Activated CD8-positive, alpha-beta memory T cell treated with anti-CD3 and anti-CD28 coated beads, Interleukin-2, amount 50 U/mL, for 24 hours (primary cell): ENCODE results near the gene KAZN.

Experiments used
- DNase-seq: peaks from one replicate; pipeline ENCODE4 v3.0.0-alpha.2; 2020; ENCODE audit errors: extremely low read depth

KAZN gene

DNA sequence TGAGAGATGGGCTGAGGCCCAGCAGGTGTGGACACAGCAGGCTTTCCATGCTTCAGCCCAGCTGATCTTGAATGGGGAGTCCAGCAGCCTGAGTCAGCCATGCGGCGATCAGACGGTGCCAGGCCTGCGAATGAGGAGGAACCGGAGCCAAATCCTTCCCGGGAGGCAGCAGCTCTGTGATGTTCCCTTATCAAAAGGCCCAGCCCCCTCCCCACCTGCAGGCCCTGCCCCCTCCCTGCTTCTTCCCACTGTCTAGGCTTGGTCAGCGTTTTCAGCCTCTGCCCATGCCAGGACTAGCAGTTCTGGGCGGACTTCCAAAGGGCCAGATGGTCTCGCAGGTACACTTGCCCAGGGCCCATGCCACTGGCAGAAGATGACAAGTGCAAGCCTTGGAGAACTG, 253.8 kb downstream of the KAZN start:
- DNase-seq = no peak

DNA sequence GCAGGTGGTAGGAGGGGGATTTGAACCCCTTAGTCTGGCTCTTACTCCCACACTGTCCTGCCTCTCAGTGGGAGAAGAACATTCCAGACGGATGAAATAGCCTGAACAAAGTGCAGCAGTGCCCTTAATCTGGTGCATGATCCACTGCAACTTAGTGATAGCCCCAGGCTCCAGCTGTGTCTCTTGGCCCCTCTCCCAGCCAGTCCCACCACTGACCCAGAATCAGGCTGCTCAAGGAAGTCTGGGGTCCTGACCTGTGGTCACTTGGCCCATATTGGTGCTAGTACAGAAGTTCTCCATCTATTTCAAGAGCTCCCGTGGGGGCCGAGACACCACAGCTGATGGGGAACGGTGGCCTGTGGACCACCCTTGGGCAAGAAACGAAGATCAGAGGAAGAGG, 255.0 kb downstream of the KAZN start:
- no peak for DNase-seq

DNA sequence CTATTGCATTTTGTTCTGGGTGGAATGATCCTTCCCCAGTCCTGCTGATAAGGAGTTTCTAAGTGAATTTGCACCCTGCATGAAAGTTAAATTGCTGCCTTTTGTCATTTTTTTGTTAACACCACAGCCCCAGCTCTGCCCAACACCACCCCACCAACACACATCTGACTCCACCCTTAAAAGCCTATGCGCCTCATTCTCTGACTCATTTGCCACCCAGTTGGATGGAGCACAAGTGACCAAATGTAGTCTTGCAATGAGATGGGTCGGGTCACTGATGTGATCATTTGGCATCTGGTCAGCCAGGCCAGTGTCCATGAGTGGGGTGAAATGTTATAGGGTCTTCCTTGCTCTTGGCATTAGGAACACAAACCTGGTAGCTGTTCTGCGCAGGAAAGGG, 256.8 kb downstream of the KAZN start:
- no peak for DNase-seq

DNA sequence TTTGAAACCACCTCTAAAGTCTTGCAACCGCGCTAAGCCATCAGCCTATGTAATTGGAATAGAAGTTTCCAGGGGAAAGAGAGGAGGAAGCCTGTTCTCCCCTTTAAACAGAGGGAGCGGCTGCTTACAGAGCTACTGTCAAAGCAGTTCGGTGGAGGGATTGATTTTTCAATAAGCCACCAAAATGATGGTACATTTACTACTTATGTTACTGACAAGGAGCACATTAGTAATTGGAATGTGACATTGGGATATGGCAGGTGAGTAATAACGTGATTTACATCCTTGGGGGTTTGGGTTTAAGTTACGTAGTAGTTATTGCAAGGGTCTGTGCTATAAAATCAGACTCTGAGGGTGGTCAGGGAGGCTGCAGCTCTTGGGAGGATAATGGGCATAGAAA, 257.3 kb downstream of the KAZN start:
- DNase-seq = no peak

DNA sequence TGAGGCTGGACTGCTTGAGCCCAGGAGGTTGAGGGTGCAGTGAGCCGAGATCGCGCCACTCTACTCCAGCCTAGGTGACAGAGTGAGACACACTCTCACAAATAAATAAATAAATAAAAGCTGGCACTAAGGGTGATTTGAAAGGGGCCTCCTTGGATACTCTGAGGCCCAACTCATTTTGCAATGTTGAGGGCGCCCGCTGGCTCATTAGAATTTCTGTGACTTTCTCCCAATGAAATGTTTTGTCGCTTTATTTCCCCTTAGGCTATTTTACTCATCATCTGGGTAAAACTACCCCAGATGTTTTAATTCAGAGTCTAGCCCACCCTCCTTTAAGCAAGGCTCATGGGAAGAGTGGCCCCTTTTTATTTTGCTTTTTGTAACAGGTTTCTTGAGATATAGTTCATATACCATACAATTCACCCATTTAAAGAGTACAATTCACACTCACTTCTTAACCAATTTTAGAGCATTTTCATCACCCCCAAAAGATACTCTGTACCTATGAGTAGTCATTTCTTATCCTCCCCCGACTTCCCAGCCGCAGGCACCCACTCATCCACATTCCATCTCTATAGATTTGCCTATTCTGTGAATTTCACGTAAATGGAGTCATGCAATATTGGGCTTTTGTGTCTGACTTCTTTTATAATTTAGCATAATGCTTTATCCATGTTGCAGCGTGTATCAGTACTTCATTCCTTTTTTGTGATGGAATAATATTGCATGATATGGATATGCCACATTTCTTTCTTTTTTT, 259.1 kb downstream of the KAZN start:
- DNase-seq = no peak

DNA sequence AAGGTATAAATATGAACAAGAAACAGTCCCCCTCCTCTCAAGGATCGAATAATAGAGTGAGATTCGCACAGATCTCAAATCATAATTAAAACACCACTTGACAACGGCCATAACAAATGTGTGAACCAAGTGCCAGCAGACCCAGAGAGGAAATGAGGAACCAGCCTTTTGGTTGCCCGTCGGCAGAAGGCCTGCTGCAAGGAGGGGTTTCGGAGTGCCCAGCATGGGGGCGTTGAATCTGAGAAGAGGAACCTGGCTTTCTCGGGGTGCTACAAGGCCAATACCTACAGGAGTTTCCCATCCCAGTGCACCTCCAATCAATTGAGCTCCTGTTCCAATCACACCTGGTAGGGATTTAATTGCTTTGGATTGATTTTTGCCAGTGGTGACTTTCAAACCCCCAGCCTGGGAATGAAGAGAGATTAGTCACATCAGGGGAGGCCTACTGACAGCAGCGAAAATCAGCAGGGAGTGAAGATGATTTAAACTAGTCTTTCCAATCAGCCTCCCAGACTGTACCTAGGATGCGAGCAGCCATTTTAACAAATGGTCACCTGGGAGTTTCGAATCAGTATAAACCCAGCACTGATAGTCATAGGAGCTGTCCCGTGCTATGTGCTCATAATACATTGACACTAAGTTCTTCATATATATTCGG, 263.8 kb downstream of the KAZN start:
- no peak for DNase-seq

DNA sequence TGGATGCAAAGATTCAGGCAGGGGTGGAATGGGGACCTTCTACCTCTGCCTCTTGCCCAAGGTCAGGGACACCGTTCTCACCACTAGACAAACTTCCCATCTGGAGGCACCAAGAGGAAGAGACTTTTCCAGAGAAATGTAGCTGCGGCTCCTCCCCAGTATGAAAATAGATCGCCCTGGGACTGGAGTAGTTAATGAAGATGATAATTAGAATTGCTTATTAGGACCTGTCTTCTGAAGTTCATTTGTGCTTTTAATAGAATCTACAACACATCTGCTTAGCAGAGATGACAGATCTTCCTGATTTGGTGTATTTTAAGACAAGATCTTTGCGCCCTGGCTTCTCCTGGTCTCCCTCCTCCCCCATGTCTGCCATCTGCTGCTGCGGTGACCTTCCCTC, 266.6 kb downstream of the KAZN start:
- DNase-seq = no peak

DNA sequence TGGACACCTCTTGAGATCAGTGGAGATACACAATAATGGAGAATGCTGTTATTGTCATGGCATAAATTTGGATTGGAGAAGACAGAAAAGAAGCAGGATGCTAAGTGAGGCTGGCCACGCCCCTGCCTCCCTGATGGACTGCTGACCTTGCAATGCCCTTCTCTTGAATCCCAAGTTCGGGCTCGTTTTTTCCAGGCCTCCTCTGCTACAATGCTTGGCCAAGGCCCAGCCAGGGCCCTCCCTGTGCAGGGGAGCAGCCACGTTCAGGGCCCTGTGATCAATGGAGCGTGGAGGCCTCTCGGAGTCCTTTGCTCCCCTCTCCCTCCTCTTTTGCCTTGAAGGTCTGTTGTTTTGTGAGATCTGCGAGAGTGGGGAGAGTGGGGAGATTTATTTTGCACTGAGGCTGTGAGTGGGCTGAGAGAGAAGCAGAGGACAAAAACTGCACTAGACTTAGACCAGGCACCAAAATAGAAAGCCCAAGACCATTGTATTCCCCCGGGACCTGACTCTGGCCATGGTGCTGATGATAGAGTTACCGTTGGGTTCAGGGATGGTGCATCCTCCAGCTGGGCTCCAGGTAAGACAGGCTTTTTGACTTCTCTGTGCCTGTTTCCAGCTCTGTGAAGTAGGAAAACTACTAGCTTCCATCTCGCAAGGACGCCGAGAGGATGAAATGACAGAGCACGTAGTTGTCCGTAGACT, 268.6 kb downstream of the KAZN start:
- no peak for DNase-seq

DNA sequence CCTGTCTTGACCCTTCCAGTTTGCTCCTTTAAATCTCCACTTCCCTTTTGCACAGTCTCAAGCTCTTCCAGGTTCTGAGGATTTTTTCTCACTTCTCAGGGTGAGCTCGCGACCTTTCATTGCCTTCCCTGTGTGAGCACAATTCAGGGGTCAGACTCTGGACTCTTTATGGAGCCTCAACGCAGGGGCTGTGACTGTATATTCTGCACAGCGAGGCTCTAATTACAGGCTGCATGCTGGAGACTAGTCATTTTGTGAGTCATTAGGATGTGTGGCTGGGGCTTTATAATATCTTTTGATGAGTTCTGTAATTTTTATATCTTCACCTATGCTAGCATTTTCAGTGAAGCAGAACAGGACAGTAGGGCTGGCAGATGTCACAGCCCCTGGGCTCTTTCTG, 270.7 kb downstream of the KAZN start:
- DNase-seq = no peak

DNA sequence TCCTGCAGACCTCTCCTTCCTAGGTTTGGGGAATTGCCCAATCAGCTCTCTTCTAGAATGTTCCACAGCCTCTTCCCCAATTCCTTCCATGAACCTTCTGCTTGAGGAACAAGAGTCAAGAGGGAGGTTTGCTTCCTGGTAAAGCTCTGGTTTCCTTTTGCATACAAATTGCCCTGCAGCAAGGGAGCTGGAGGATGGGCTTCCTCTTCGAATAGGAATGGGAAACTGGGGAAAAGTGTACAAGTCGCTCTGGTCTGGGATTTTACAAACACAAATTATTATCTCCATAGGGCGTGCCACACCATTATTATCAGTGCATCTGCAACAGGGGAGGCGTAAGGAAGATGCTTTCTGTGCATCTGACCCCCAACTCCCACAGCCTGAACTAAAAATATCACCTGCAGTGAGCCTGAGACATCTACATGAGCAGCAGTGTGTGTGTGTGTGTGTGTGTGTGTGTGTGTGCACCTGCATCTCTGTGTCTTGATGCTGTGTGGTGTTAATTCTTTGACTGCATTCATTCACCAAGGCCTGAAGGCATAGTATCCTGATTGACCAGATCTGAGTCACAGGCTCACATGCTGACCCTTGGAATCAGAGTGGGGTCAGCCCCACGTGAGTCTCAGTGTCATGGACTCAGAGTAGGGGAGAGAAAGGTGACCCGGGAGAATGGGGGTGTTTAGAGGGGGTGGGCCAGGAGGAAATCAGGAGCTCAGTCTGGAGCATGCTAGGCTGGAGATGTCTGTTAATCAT, 272.9 kb downstream of the KAZN start:
- no peak for DNase-seq

DNA sequence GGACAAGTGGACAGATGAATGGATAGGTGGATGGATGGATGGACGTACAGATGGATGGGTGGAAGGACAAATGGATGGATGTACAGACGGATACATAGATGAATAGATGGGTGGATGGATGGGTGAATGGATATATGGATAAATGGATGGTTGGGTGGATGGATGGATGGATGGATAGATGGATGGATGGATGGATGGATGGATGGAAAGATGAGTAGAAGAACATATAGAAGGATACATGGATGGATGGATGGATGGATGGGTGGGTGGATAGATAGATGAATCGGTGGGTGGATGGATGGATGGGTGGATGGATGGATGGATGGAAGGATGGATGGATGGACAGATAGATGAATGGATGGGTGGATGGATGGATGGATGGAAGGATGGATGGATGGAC, 274.3 kb downstream of the KAZN start:
- DNase-seq = no peak

DNA sequence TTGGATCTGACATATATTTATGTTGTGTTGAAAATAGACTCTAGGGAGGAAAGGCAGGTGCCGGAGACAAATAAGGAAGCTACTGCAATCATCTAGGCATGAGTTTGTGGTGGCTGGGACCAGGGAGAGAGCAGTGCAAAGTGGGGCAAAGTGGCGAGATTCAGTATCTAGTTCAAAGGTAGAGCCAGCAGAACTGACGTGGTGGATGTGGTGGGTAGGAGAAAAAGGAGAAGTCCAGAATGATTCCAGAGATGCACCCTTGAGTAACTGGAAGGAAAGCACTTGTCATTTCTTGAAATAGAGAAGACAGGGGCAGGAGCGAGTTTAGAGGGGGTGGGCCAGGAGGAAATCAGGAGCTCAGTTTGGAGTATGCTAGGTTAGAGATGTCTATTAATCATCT, 275.2 kb downstream of the KAZN start:
- no peak for DNase-seq

DNA sequence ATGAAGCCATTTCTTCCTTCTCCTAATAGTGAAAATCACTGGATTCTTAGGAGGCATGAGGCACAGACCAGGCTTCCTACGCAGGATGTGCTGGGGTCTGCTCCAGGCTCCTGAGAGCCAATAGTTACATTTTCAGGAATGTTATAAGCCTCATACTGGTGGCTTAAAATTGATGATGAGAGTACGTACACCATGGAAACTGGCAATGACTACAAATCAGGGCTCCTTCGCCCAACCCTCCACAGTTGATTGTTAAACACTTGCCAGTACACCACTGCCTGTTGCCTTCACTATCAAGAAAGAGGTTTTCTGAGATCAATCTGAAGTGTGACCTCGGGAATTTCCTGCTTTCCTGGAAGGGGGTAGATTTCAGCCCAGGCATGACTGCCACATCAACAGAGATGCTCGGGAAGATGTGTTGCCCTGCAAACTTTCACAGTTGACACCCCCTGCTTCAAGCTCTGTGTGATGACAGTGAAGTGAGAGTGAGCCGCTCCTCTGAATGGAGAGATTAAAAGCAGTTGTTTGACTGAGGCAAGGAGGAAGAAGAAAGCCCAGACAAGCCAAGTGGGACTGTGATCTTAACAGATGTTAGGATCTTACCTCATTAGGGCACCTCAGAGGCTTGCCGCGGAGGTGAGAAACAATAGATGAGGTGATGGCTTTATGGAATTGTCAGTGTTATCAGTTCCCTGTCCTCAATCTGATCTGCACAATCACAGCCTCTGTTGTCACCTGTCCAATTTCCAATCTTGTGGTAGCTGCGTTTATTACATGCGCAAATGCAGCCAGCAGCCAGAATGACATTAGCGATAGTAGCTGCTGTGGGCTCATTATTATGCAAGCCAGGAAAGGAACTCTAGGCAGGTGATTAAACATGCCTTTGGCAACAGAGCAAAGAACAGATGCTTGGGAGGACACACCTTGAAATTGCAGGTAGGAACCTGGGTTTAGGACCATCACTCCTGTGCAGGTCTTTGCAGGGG, 277.3 kb downstream of the KAZN start:
- no peak for DNase-seq

DNA sequence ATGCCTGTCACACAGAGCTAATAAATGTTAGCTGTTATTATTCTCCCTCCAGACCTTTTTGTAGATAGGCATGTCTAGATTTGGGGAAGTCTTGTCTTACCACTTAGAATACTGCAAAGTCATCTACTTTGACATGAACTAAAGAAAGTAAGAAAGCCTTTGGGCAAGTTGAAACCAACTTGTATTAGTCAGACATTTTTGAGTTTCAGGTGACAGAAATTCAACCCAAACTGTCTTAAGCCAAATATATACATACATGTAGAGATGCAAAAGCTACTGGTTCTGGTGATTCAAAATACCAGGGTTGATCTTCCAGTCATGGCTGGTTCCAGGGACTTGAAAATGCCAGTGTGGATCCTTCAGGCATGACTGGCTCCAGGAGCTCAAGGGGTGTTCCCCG, 278.3 kb downstream of the KAZN start:
- DNase-seq = no peak

DNA sequence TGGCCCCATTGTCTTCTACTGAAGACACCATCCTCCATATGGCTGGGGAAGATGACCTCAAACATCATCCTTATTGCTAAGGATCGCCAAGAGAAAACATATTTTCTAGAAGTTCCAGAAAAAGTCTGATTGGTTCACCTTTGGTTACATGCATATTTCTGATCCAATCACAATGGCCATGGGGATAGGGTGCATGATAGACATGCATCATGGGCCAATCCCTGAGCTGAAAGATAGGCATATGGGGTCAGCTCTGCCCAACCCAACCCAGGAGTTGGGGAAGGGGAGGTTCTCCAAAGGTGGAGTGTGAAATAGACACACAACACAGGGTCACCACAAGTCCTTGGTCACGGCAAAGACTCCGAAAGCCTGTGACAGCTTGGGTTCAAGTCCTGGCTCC, 278.7 kb downstream of the KAZN start:
- no peak for DNase-seq

DNA sequence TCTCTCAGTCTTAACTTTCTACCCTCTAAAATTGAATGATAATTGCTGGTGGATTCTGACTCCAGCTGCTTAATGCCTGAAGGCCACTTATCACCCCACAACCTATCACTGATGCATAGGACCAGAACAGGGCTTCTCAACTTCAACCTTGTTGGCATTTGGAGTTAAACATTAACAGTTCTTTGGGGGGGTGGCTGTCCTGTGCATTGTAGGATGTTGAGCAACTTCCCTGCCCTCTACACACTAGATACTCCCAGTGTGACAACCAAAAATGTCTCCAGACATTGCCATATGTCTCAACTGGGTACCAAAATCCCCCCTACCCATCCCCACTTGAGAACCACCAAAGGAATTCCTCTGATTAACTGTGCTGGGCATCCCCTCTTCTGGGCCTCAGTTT, 279.6 kb downstream of the KAZN start:
- no peak for DNase-seq

DNA sequence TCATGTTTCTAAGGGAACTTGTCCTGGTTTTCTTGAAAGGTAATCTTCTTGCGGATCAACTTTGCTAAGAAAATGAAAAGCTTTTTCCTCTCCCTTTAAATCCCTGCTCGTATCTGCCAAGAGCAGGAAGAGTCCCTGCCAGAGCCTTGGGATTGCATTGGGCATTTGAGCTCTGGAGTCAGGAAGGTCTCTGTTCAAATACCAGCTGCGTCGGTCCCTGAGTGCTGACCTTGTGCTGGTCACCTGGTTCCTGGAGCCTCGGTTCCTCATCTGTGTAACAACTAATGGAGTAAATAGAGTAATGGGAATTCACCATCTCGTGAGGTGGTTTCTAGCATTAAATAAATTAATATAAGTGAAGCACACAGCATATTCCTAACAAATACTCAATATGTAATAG, 280.5 kb downstream of the KAZN start:
- no peak for DNase-seq

DNA sequence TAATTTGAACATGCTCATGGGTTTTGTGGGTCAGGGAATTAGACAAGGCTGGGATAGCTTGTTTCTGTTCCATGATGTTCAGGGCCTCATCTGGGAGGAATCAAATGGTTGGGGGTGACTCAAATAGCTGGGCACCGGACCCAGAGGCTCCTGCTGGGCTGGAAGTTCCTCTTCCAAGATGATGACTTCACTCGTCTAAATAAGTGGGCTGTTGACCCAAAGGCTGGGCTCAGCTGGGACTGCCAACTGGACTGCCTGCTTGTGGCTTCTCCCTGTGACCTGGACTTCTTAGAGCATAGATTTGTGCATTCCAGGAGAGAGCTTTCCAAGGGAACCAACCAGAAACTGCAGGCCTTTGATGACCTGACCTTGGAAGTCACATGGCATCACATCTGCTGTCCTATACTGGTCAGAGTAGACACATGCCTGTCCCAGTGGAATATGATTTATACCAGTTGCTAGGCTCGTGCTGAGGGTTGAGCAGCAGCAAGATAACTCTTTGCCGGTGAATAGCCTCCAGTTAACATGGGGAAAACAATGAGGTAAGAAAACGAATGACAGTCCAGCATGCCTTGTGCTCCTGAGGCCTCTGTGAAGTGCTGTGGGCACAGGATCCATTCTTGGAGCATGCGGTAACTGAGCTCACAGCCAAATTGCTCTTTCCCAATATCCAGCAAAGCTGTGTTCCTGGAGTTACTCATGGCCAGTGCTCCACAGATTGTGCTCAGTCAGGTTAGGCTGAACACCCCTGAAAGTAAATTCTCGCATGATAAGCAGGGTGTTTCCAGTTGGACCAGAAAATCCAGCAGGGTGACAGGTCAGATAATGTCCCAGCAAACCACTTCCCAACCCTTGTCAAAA, 282.2 kb downstream of the KAZN start:
- DNase-seq = no peak

DNA sequence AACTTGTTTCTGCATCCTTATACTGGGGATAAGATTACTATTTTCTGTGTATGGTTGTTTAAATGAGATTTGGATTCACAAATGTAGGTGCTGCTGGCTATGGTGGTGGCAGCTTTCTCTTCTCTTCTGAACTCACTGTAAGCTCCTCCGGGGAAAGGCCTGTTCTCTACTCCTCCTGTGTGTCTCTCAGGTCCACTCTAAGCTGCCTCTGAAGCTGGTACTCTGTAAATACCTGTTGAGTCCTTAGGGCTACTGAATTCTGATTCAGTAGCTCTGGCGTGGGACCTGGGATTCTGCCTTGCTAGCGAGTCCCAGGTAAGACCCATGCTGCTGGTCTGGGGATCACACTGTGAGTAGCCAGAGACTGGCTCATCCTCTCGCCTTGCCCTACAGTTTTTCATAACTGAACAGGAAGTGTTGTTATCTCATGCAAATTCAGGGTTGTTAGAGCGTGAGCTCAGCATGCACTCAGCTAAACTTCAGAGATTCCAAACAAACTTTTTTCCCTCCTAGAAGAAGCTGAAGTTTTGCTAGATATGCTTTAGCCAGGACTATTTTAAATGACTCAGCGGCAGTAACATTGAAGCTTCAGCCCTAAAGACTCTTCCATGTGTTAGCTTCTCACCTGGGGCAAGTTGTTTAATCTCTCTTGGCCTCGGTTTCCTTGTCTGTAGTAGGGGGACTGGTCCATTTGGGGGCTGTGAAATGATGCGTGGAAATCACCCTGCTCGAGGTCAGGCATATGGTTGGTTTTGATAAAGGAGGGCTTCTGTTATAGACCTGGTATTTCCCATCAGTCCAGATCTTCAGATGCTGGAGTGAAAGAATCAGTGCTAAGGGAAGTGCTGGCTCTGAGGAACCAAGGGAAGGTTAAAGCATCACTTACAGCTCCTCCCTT, 283.5 kb downstream of the KAZN start:
- no peak for DNase-seq
